ENCODE data around the gene UGT1A8.
"Not testable (repeated sequence)": the region's sequence is repeated elsewhere in the genome, so short reads cannot be mapped to it uniquely, and the experiment has no call there.

Gene UGT1A8

DNA sequence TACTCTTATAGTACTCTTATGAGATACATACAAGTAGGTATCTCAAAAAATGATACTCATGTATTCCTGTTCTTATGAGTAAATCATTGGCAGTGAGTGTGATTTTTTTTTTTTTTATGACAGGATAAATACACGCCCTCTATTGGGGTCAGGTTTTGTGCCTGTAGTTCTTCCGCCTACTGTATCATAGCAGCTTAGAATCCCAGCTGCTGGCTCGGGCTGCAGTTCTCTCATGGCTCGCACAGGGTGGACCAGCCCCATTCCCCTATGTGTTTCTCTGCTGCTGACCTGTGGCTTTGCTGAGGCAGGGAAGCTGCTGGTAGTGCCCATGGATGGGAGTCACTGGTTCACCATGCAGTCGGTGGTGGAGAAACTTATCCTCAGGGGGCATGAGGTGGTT lies at the start of gene UGT1A8:
UGT1A8 (plus strand) TSS at position 158 of the 400 bp plus-strand sequence; CDS start at position 233, 75 bp downstream.
- not testable (repeated sequence) for DNase-seq

DNA sequence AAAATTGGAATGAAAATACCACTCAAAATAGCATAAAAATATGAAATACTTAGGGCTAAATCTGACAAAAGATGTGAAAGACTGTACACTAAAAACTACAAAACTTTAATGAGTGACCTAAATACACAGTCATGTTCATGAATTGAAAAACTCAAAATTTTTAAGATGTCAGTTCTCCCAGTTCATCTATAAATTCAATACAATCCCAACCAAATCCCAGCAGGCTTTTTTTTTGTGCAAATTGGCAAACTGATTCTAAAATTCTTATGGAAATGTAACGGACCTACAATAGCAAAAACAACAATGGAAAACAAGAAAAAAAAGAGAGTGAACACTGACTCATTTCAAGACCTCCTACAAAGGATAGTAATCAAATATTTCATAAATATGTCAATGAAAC lies 46.4 kb upstream of the UGT1A8 start:
- no peak for DNase-seq

DNA sequence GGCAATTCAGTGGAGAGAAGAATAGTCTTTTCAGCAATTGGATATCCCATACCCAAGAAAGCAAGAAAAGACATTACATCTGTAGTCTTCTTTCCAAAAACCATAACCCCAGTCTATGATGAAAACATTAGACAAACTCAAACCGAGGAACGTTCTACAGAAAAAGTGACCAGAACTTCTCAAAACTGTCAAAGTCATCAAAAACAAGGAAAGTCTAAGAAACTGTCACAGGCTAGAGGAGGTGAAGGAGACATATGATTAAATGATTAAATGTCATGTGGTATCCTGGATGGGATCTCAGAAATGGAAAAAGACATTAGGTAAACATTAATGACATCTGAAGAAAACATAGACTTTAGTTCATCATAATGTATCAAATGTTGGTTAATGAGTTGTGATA lies 46.0 kb upstream of the UGT1A8 start:
- DNase-seq = no peak

DNA sequence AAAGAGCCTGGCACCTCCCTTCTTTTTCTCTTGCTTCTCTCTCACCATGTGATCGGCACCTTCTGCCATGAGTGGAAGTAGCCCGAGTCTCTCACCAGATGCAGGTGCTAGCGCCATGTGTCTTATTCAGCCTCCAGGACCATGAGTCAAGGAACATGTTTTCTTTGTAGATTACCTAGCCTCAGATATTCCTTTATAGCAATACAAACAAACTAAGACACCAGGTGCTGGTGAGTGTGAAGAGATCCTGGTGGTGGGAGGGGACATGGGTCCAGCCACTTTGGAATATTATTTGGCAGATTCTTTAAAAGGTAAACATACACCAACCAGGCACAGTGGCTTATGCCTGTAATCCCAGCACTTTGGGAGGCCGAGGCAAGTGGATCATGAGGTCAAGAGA lies 45.0 kb upstream of the UGT1A8 start:
- DNase-seq = no peak

DNA sequence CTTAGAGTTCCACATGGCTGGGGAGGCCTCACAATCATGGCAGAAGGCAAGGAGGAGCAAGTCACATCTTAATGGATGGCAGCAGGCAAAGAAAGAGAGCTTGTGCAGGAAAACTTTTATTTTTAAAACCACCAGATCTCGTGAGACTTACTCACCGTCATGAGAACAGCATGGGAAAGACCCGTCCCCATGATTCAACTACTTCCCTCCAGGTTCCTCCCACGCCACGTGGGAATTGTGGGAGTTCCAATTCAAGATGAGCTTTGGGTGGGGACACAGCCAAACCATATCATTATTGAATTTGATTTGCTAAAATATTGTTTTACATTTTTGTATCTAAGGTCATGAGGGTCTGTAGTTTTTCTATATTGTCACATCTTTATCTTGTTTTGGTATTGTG lies 40.1 kb upstream of the UGT1A8 start:
- DNase-seq = not testable (repeated sequence)

DNA sequence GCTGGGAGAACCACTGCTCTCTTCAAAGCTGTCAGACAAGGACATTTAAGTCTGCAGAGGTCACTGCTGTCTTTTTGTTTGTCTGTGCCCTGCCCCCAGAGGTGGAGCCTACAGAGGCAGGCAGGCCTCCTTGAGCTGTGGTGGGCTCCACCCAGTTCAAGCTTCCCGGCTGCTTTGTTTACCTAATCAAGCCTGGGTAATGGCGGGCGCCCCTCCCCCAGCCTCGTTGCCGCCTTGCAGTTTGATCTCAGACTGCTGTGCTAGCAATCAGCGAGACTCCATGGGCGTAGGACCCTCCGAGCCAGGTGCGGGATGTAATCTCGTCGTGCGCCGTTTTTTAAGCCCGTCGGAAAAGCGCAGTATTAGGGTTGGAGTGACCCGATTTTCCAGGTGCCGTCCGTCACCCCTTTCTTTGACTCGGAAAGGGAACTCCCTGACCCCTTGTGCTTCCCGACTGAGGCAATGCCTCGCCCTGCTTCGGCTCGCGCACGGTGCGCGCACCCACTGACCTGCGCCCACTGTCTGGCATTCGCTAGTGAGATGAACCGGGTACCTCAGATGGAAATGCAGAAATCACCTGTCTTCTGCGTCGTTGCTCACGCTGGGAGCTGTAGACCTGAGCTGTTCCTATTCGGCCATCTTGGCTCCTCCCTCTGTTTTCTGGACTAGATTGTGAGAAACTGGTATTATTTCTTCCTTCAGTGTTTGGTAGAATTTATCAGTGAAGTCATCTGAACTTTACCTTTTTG lies 34.0 kb upstream of the UGT1A8 start:
- not testable (repeated sequence) for DNase-seq

DNA sequence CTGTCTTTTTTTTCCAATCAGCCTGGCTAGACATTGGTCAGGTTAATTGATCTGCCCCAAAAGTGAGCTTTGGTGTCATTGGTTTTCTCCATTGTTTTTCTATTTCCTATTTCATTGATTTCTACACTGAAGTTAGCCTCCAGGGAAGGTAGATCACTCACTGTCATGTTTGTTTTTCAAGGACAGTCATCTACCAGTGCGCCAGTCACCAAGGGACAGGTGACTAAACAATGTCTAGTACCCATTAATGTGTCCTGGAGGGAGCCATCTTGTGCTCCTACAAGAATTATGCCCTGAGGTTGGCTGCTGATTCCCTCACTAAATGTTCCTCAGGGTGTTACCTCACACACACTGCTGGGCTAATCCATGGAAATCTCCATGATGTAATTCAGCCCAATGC lies 33.2 kb upstream of the UGT1A8 start:
- no peak for DNase-seq

DNA sequence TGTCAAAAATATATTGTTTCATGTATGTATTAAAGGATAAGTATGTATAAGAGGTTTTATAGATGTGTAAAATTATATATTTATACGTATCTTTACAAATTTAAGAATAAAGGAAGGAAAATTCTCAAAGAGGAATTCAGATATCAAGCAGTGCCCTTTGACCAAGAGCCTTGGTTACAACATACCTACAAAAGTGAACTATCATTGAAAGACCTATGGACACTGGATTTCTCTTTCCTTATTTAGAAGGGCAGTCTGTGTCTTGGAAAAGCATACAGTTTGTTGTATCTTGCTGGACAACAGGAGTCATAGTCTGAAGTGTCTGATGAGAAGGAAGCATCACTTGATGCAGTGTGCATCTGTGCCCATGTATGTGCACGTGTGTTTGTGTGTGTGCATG lies 29.0 kb upstream of the UGT1A8 start:
- DNase-seq = no peak

DNA sequence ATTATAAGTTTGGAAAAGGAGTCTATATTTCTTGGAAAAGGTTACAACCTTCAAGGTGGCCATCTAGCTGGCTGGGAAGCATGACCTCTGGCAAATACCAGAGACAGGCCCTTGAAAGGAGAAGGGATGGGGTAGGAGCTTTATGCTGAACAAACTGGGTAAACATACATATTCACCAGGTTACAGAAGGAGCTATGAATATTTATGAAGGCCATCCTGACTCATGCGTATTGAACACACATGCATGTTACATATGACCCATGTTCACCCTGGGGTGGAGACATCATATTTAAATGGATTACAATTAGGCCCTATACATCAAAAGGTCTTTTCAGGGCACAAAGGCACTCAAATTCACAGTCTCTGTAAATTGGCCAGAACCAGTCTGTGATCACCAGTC lies 24.7 kb upstream of the UGT1A8 start:
- not testable (repeated sequence) for DNase-seq

DNA sequence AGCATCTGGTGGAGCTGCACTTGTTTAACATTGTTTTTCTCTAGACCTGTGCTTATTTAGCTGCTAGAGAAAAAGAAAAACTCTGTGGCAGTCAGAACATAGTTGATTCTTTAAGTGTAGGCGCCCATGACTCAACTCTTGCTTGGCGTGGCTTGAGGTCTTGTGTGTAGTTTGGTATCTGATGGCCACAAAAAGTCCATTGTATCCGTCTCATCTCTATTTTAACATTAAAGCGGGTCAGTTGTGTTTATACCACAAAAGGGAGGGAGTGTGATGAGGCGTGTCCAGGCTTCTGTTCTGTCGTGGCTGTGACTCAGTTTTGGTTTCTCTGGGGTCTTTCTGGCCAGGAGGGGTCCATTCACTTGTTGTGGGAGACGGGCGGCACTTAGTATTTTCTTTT lies 24.2 kb upstream of the UGT1A8 start:
- DNase-seq = no peak

DNA sequence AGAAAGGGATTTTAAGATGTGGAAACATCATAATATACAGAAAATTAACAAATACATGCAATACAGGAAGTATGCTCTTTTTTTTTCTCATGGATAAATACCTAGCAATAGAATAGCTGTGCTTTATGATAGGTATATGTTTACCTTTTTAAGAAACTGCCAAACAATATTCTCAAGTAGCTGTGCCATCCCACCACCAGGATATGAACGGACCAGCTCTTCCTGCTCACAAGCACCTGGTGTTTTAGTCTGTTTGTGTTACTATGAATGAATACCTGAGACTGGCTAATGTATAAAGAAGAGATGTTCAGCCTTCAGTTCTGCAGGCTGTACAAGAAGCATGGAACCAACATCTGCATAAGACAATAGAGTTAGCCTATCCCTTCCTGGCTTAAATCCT lies 19.9 kb upstream of the UGT1A8 start:
- no peak for DNase-seq

DNA sequence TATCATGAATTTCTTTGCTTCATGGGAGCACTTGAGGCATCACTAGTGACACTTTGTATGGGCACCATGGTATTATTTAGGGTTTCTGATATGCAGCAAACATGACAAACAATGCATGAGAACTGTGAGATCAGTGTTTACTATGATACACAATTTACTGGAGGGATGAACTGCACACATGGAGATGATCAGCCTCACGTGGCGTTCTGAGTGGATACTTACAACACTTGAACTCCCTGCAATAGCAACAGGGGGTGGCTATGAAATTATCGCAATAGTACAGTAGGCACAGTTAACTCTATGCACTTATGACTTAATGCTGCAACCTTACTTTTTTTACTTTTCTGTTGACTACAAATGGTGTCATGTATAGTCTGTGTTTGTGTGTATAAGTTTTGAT lies 18.5 kb upstream of the UGT1A8 start:
- DNase-seq = no peak

DNA sequence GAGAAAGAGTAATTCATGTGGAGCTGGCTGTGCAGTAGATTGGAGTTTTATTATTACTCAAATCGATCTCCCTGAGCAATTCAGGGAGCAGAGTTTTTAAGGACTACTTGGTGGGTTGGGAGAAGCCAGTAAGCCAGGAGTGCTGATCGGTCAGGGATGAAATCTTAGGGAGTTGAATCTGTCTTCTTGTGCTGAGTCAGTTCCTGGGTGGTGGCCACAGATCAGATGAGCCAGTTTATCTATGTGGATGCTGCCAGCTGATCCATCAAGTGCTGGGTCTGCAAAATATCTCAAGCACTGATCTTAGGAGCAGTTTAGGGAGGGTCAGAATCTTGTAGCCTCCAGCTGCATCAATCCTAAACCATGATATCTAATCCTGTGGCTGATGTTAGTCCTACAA lies 17.0 kb upstream of the UGT1A8 start:
- DNase-seq = no peak

DNA sequence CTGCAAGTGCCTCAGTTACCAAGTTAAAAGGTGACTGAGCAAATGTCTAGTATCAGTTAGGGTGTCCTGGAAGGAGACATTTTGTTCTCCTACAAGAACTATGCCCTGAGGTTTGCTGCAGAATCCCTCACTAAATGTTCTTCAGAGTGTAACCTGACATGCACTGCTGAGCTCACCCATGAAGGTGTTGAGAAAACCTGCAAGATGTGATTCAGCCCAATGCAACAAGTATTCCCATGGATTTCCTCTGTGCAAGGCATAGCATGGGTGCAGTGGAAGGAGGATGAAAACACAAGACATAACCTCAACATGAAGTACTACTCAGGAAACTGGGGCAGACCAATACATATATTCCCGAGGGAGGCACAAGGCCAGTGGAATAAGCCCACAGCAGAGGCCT lies 15.4 kb upstream of the UGT1A8 start:
- DNase-seq = no peak

DNA sequence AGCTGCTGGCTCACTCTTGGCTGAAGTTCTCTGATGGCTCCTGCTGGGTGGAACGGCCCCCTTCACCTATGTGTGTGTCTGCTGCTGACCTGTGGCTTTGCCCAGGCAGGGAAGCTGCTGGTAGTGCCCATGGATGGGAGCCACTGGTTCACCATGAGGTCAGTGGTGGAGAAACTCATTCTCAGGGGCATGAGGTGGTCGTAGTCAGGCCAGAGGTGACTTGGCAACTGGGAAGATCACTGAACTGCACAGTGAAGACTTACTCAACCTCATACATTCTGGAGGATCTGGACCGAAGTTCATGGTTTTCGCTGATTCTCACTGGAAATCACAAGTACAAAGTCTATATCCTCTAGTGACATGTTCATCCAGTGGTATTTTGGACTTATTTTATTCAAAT lies 13.9 kb upstream of the UGT1A8 start:
- DNase-seq = no peak

DNA sequence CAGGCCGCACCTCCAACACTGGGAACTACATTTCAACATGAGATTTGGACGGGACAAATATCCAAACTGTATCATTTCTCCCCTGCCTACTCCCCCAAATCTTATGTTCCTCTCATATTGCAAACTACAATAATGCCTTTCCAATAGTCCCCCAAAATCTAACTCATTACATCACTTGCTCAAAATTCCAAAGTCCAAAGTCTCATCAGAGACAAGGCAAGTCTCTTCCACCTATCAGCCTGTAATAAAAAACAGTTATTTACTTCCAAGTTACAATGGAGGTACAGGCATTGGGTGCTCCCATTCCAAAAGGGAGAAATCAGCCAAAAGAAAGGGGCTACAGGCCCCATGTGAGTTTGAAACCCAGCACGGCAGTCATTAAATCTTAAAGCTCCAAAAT lies 12.6 kb upstream of the UGT1A8 start:
- DNase-seq = no peak

DNA sequence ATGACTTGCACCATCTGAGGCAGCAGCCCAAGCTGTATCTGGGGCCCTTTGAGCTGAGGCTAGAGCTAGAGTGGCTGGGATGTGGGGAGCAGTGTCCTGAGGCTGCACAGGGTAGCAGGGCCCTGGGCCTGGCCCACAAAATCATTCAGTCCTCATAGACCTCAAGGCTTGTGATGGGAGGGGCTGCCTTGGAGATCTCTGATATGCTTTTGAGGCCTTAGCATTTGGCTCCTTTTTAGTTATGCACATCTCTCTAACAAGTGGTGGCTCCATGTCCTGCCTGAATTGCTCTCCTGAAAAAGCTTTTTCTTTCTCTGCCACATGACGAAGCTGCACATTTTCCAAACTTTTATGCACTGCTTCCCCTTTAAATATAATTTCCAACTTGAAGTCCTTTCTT lies 11.8 kb upstream of the UGT1A8 start:
- DNase-seq = no peak

DNA sequence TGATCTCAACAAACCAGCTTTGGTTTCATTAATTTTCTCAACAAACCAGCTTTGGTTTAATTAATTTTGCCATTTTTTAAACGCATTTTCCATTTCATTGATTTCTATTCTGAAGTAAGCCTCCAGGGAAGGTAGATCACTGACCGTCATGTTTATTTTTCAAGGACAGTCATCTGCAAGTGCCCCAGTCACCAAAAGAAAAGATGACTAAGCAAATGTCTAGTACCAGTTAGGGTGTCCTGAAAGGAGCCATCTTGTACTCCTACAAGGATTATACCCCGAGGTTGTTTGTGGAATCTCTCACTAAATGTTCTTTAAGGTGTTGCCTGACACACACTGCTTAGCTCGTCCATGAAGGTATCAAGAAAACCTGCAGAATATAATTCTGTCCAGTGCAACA lies 6.1 kb upstream of the UGT1A8 start:
- DNase-seq = no peak

DNA sequence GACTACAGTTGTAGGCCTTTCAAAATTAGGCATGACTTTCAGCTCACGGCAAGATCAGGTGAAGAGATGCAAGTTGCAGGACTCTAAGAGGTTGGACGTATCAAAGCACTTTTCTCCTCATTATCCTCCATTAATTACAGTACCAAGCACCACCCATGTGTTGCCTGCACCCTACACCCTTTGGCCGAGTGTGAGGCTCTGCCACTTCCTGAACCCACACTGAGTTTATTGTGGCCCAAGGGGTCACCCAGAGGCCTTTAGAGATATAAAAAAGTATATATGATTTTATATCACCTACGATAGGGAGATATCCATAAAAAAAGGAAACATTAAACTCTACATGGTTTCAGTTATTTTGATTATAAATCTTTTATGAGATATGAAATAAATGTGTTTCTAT lies 2.8 kb downstream of the UGT1A8 start:
- DNase-seq = no peak

DNA sequence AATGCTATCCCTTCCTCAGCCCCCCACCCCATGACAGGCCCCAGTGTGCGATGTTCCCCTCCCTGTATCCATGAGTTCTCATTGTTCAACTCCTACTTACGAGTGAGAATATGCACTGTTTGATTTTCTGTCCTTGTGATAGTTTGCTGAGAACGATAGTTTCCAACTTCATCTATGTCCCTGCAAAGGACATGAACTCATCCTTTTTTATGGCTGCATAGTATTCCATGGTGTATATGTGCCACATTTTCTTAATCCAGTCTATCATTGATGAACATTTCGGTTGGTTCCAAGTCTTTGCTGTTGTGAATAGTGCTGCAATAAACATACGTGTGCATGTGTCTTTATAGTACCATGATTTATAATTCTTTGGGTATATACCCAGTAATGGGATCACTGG lies 4.4 kb downstream of the UGT1A8 start:
- not testable (repeated sequence) for DNase-seq

DNA sequence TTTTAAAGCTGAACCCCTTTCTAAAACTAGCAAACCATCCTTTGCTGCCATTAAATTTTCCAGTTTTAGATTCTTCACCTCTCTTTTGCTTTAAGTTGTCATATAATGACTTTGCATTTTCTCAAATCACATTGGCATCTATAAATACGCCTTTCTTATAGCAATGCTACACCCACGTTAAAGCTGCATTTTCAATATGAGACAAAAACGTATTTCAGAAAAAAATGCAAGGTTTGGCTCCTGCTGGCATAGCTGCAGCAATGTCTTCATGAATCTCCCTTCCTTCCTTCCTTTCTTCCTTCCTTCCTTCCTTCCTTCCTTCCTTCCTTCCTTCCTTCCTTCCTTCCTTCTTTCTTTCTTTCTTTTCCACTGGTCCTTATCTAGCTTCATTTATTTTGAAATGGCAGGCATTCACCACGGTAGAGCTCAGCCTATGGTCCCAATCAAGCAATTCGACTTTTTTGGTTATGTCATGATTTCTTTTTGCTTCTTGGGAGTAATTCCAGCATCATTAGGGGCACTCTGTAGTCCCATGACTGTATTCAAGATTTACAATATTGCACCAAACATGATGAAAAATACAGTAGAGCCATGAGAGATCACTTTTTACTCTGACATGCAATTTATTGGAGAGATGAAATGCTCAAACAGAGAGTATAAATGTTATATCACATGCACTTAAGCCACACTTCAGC lies 10.0 kb downstream of the UGT1A8 start:
- DNase-seq = no peak

DNA sequence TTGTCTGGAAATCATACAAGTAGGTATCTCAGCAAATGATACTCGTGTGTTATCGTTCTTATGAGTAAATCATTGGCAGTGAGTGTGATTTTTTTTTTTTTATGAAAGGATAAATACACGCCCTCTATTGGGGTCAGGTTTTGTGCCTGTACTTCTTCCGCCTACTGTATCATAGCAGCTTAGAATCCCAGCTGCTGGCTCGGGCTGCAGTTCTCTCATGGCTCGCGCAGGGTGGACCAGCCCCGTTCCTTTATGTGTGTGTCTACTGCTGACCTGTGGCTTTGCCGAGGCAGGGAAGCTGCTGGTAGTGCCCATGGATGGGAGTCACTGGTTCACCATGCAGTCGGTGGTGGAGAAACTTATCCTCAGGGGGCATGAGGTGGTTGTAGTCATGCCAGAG lies 18.9 kb downstream of the UGT1A8 start, which contains the start of gene UGT1A10:
UGT1A10 (plus strand) TSS at position 143 of the 400 bp plus-strand sequence; CDS start at position 218, 75 bp downstream.
- DNase-seq = not testable (repeated sequence)

DNA sequence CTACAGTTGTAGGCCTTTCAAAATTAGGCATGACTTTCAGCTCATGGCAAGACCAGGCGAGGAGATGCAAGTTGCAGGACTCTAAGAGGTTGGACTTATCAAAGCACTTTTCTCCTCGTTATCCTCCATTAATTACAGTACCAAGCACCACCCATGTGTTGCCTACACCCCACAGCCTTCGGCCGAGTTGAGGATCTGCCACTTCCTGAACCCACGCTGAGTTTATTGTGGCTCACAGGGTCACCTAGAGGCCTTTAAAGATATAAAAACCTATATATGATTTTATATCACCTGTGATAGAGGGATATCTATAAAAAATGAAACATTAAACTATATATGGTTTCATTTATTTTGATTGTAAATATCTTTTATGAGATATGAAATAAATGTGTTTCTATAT lies 21.4 kb downstream of the UGT1A8 start:
- DNase-seq = no peak

DNA sequence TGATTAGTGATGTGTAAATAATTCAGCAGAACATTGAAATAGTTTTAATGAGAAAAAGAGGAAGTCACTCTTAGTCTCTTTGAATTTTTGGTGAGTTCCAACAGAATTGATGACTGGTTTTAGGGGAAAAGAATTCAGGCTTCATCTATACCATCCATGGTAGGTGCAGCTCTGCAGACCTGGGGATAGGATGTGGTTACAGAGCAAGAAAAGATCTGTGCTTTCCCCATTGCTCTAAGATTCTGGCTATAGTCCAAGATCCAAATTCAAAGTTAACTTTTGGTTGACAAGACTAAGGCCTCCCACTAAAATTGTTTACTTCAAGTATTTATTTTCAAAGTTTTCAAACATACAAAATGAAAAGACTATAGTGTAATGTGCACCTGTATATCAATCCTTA lies 22.4 kb downstream of the UGT1A8 start:
- DNase-seq = no peak

DNA sequence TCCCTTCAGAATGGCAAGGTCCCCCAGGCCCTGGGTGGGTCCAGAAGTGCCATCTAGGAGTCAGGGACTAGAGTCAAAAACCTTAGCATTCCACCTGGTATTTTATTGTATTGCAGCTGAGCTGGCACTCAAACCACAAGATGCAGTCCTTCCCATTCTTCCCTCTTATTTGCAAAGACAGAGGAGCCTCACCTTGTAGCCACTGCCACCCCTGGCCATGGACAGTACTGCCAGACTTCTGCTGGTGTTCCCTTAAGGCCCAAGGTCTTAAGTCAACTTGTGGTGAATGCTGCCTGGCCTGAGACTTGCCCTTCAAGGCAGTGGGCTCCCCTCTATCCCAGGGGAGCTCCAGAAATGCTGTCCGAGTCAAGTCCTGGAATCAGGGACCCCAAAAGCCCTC lies 25.7 kb downstream of the UGT1A8 start:
- DNase-seq = no peak

Data from activated CD8-positive, alpha-beta memory T cell treated with anti-CD3 and anti-CD28 coated beads, Interleukin-2, amount 50 U/mL, for 48 hours (primary cell).